ENCODE measurements around the gene DTNA.

The DTNA gene

GRCh38 chr18:34858188-34858587, 148.1 kb downstream of the DTNA start:
- DNase-seq (ENCODE audit: low read depth in 2 of 2), result no peak

- no peak for DNase-seq (ENCODE audit: low read depth in 2 of 2)
These were observed 149.4 kb downstream of the DTNA start for GRCh38 chr18:34859496-34859895.

GRCh38 chr18:34862561-34862960, 152.5 kb downstream of the DTNA start:
- no peak for DNase-seq (ENCODE audit: low read depth in 2 of 2)

DNA sequence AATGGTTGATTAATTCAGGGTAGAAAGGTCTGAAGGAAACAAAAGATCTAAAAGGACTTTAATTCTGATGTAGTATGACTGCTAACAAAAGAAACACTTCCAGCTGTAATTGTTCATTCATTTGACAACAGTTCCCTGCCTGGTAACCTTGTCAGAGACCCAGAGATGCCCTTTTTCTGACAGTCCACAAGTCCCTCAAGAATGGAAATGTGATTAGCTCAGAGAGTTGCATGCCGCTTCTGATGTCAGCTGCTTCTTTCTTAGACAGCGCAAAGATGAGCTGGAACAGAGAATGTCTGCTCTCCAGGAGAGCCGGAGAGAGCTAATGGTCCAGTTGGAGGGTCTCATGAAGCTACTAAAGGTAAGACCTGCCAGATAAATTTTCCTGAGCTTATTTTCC, 153.6 kb downstream of the DTNA start:
- no peak for DNase-seq (ENCODE audit: low read depth in 2 of 2)

DNA sequence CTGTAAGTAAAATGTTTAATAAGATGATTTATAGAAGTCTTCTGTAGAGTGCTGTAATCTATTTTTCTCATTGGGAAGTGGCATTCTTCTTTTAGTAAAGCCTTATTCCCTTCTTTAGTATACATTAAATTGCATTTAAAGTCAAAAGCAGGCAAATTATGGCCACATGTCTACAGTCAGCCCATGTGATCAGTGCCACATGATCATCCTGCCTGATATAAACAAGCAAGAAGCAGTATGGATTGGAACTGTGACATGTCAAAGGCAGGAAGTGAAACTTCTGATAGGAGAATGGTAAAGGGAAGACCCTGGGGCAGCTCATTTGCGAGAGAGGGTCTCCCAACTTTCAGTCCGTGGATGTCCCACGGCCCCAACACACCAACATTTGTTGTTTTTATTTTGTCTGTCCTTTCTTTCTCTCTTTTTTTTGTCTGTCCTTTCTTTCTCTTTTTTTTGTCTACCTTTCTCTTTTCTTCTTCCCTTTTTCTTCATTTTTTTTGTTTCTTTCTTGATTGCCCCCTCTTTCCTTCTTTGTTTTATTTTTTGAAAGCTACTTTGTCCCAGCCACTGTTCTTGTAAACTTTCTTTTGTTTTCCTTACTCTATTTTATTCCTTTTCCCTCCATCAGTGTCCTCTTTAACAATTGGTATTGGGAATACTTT, 154.9 kb downstream of the DTNA start:
- no peak for DNase-seq (ENCODE audit: low read depth in 2 of 2)

DNA sequence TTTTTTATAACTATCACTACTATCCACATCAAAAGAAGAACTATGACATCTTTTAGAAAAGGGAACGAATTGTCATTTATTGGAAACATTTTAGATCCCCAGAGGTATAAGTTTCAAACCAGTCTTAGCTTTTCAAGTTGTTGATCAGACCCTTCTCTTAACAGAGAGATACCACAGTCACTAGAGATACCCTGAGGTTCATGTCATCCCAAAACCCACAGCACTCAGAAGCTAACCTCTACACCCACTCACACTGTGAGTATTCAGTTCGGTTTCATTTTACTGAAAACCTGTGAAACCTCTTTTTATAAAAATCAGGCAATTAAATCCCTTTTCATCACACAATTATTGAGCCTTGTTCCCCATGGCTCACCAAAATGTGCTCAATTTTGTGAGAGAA, 156.2 kb downstream of the DTNA start:
- DNase-seq (ENCODE audit: low read depth in 2 of 2), result no peak

DNA sequence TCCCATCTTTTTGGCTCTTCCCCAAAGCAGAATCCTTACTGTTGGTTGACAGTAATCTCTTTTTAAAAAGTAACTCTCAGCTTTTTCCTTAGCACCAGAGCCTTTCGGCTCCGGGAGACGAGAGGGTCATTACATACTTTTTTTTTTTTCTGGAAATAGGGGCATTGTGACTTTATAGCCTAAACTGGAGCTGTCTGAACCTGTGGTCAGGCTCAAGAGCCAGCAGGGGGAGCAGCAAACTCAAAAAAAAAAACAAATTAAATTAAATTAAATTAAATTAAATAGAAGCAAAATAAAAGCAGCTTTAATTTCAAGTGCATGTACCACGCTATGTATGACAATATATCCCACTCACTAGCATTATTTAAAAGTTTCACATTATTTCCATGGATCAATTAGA, 156.6 kb downstream of the DTNA start:
- no peak for DNase-seq (ENCODE audit: low read depth in 2 of 2)

DNA sequence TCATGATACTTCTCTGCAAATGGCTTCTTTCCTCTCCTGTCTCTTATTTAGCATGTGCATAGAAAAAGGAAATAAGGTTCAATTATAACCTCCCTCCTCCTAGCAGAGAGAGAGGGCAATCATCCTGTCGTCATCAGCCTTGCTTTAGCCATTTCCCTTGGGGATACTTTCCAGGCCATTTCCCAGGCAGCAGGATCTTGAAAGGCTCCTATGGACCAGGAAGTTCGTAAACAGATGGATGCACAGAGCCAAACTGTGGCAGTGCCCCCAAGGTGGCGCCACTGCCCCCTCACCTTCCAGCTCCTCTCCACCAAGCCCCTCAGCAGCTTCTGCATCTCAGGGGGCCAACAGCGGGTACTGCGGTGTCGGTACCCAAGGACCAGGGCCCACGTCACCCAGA, 157.4 kb downstream of the DTNA start:
- no peak for DNase-seq (ENCODE audit: low read depth in 2 of 2)

GRCh38 chr18:34870555-34871310, 160.6 kb downstream of the DTNA start:
- DNase-seq (ENCODE audit: low read depth in 2 of 2), result no peak

GRCh38 chr18:34871435-34871834, 161.3 kb downstream of the DTNA start:
- DNase-seq (ENCODE audit: low read depth in 2 of 2), result no peak

DNA sequence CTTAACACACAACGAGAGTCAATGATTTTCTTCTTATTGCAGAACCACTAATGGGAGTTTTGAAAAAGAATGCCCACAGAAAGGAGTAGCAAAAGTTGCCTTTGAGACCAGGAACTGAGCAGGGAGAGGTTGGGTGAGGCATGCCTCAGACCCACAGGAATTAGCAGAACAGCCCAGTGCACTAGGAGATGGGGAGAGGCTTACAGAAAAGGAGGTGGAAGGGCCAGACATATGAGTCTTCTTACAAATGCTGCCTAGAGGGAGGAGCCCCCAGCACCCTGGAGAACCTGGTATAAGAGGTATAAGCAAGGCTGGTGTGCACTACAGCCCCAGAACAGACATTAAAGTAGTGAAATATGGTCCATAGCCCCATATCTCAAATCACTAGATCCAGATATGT, 162.0 kb downstream of the DTNA start:
- no peak for DNase-seq (ENCODE audit: low read depth in 2 of 2)

DNA sequence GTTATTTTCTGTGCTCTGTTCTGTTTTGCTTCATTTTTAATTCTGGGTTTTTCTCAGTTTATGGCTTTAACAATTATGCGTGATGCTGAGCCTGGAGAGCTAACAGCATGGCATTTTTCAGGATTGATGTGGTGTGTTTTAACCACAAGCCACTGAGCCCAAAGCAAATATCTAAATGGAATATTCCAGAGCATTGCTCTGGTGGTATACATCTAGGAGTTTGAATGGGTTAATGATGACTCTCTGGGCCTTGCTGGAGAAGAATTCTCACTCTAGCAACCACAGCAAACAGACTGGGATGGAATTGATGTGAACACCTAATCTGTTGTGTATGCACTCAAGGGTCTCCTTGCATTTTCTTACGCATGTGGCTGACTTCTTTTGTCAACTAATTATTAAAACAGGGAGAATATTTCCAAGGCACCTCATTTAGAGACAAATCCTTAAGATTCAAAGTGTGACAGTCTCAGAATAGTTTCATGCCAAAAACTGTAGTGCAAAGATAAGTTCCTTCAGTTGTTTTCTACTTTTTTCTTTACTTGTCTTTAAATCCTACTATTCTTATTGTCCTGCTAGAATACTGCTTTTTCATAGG, 164.0 kb downstream of the DTNA start:
- DNase-seq (ENCODE audit: low read depth in 2 of 2), result no peak

GRCh38 chr18:34875150-34875549, 165.1 kb downstream of the DTNA start:
- DNase-seq (ENCODE audit: low read depth in 2 of 2), result no peak

GRCh38 chr18:34880403-34880802, 170.3 kb downstream of the DTNA start:
- no peak for DNase-seq (ENCODE audit: low read depth in 2 of 2)

DNA sequence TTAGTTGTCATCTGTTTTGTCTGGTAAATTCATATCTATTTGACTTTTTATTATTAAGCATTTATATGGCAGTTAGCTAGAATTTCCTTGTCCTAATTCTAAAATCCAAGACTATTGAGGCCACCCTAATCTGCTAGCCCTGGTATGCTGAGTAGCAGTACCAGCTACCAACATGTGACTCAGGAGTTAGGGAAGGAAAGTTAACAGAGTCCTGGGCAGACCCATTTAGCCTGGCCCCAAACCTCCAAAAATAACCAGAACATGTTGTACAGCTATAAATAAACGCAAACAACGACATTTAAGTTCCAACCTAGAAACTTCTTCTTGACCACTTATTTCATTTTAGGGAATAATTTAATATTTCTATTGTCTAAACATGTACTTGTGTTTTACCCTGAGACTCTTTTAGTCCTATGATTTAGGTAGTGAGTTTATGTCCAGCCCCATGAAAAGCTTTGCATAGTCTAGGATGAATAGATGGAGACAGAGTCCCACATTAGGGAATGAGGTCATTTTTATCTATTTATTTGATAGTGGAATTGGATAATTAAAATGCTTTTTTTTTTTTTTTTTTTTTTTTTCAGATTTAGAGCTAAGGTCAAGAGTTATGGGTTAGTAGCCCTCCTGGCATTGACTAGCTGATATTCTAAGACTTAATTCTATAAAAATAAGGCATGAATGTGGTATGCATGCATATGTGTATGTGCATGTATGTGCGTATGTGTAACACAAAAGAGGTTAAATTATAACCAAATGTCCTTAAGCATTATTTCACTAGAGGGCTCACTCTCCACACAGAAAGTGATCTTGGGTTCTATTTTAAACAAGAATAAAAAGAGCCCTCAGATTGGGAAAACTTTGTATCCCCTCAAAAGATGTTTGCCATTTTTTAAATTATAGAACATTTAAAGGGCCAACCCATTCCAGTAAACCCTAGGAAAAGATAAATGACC, 171.1 kb downstream of the DTNA start:
- no peak for DNase-seq (ENCODE audit: low read depth in 2 of 2)

GRCh38 chr18:34884436-34884835, 174.3 kb downstream of the DTNA start:
- no peak for DNase-seq (ENCODE audit: low read depth in 2 of 2)

- DNase-seq (ENCODE audit: low read depth in 2 of 2), result no peak
These were observed 176.1 kb downstream of the DTNA start for GRCh38 chr18:34886177-34886576.

DNA sequence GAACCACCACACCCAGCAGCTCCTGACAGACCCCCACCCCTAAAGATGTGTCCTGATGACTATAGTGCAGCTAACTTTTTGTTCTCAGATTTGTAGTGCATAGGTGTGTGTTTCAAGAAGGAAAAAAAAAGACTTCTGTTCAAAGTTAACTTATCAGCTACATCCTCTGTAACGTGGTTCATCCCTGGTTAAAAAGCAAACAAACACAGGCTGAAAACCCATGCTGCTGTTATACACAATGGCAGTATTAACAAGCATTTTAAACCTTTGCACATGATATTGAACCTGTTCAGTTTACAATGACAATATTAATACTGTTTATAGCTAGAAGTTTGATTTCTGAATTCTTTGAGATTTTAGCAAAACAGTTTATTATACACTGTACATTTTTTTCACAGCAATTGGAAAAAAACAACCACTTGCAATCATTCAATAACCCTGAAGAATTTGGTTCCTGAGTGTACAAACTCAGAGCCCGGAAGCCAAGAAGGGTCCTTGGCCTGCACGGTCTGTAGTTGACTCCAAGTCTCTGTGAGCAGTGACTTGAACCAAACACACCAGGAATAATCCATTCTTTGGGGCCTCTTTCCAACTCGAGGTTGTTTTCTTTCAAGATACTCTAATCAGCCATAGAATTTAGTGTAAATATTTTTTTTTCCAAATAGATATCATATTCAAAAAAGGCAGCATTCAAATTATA, 177.9 kb downstream of the DTNA start:
- no peak for DNase-seq (ENCODE audit: low read depth in 2 of 2)

DNA sequence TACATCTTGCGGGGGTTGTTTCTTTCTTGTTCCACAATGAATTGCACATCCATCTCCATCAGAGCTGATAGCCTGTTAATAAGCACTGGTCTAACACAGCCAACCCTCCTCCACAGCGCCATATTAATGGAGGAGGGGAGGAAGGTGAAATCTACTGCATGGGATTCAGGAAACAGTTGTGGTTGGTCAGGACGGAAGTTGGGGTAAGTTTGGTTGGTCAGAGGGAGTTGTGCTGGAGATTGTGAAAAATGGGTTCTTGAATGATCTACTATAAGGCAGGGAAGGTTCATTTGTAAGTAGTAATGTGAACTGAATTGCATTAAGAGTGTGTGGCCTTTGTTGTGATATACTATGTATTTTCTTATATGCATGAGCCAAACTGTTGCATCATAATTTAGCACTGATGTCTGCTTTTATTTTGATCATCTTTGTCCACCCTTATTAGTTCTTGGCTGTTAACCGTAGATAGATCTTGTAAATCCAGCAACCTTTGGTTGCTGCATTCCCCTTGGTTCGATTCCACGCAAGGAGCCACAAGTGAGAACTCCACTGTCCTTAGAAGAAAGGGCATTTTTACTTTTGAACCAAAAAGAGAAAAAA, 180.5 kb downstream of the DTNA start:
- no peak for DNase-seq (ENCODE audit: low read depth in 2 of 2)

DNA sequence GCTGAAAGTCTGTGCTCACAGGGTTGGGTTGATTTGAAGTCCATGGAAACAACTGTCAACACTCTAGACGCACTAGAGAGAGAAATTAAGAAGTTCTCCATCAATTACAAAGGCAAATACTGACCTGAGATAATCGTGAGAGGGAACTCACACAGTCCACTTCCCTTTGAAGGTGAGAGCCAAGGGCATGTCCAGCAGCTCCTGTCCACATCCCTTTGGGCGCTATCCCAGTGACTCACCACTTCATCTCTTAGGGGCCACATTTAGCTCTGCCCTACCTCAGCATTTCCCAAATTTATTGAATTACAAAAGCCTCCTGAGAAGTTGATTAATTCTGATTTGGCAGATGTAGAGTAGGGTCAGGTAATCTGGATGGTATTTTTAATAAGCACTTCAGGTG, 182.3 kb downstream of the DTNA start:
- no peak for DNase-seq (ENCODE audit: low read depth in 2 of 2)

GRCh38 chr18:34893239-34893638, 183.1 kb downstream of the DTNA start:
- no peak for DNase-seq (ENCODE audit: low read depth in 2 of 2)

Data from activated CD8-positive, alpha-beta memory T cell treated with anti-CD3 and anti-CD28 coated beads for 4 hours (primary cell).